ENCODE measurements around the gene ZNF506.
"Not testable (repeated sequence)": the region's sequence is repeated elsewhere in the genome, so short reads cannot be mapped to it uniquely, and the experiment has no call there.

ZNF506 gene

GRCh38 chr19:19775891-19776205 lies 45.7 kb downstream of the ZNF506 start:
- no peak for TF ChIP-seq CTCF (conservative IDR thresholded peaks at IDR 0.05)
- H3K27ac ChIP-seq = peak overlapping the region; percentile 70

GRCh38 chr19:19774354-19775033 lies 47.1 kb downstream of the ZNF506 start:
- H3K27ac ChIP-seq = no peak overlapping the region
- no peak for TF ChIP-seq CTCF (conservative IDR thresholded peaks at IDR 0.05)

GRCh38 chr19:19771963-19772362 lies 49.6 kb downstream of the ZNF506 start:
- not testable (repeated sequence) for H3K27ac ChIP-seq

- not testable (repeated sequence) for H3K27ac ChIP-seq
Measured at GRCh38 chr19:19769971-19770370, 51.6 kb downstream of the ZNF506 start.

GRCh38 chr19:19758164-19758563 lies 63.4 kb downstream of the ZNF506 start:
- H3K27ac ChIP-seq = no peak overlapping the region
- no peak for TF ChIP-seq CTCF (conservative IDR thresholded peaks at IDR 0.05)

GRCh38 chr19:19752760-19753403 lies 68.7 kb downstream of the ZNF506 start:
- H3K27ac ChIP-seq = no peak overlapping the region
- TF ChIP-seq CTCF (conservative IDR thresholded peaks at IDR 0.05) = no peak

GRCh38 chr19:19751846-19752245 lies 69.7 kb downstream of the ZNF506 start:
- no peak overlapping the region for H3K27ac ChIP-seq
- TF ChIP-seq CTCF (conservative IDR thresholded peaks at IDR 0.05) = no peak

GRCh38 chr19:19750842-19751790 lies 70.4 kb downstream of the ZNF506 start:
- TF ChIP-seq CTCF (conservative IDR thresholded peaks at IDR 0.05) = no peak
- no peak overlapping the region for H3K27ac ChIP-seq
